ENCODE results near the gene CXCL14.

CXCL14 gene

DNA sequence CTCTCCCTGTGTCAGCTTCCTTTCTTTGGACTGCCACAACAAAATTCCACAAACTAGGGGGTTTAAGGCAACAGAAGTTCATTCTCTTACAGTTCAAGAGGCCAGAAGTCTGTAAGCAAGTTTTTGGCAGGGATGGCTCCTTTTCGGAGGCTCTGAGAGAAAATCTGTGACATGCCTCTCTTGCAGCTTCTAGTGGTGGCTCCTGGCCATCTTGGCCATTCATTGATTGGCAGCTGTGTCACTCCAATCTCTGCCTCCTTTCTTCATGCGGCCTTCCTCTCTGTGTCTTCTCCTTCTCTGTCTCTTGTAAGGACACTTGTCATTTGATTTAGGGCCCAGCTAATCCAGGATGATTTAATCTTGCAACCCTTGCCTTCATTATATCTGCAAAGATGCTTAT is 41.0 kb downstream of the CXCL14 start:
- no peak overlapping the region for H3K4me3 Mint-ChIP-seq
- H3K9me3 Mint-ChIP-seq, result peaks cover 23% of the 10 kb centered on the region
- peaks cover 12% of the 10 kb centered on the region for H3K4me1 Mint-ChIP-seq
- H3K27me3 Mint-ChIP-seq (ENCODE audit: low read depth, poor library complexity), result peaks cover 100% of the 10 kb centered on the region
- H3K36me3 Mint-ChIP-seq (ENCODE audit: low read depth), result no peaks in the 10 kb centered on the region
- no peak overlapping the region for H3K27ac Mint-ChIP-seq
- no peak for TF ChIP-seq CTCF (IDR thresholded peaks at IDR 0.05)
- no peak for DNase-seq

GRCh38 chr5:135537271-135537670 is 41.5 kb downstream of the CXCL14 start:
- H3K9me3 Mint-ChIP-seq, result peaks cover 23% of the 10 kb centered on the region
- peak overlapping the region; percentile 38 for H3K4me3 Mint-ChIP-seq
- no peak for DNase-seq
- no peaks in the 10 kb centered on the region for H3K36me3 Mint-ChIP-seq (ENCODE audit: low read depth)
- H3K27me3 Mint-ChIP-seq (ENCODE audit: low read depth, poor library complexity), result peaks cover 100% of the 10 kb centered on the region
- H3K4me1 Mint-ChIP-seq, result peaks cover 12% of the 10 kb centered on the region
- TF ChIP-seq CTCF (IDR thresholded peaks at IDR 0.05), result no peak
- H3K27ac Mint-ChIP-seq, result no peak overlapping the region

DNA sequence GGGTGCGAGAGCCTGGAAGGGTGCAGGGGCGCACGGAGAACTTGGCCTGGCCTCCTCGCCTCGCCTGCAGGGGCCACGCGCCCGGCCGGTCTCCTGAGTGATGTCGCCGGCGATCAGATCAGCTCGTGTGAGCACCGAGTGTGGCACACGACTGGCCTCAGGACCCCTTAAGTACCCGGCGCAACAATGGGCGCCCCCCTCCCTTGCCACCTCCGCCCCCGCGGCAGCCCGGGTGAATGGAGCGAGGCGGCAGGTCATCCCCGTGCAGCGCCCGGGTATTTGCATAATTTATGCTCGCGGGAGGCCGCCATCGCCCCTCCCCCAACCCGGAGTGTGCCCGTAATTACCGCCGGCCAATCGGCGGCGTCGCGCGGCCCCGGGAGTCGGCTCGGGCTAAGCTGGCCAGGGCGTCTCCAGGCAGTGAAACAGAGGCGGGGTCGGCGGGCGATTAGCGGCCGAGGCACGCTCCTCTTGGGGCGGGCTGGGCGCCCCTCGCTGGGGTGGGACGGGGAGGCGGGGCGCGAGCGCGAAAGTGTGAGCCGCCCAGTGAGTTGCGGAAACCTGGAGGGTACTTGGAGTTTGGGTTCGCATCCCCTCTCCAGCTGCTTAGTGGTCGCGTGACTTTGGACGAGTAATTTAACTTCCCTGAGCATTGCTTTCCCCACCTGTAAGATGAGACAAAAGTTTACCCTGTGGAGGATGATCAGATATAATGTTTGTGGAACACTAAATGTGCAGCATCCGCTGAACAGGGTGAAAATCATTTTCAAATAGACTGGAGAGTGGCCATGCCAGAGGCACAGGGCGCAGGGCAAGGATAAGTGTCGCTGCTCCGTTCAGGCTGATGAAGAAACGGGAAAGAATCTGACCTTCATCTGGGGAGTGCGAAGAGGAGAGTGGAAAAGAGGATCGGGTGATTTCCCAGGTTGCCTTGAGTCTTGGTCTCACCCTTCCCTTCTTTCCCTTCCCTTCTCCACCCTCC is 42.7 kb downstream of the CXCL14 start, which contains the start of gene NEUROG1:
Gene NEUROG1, minus strand, starts transcription at position 145 of the 982 bp plus-strand sequence. CDS start 274 bp downstream, outside the sequence.
- Mint-ChIP-seq H3K9me3 (peaks cover 23% of the 10 kb centered on the region), H3K27ac (no peak within 1 kb of the TSS), H3K27me3 (ENCODE audit: low read depth, poor library complexity) (peaks cover 100% of the 10 kb centered on the region), H3K4me3 (peak within 1 kb of the TSS; percentile 72), H3K36me3 (ENCODE audit: low read depth) (no peaks in the 10 kb centered on the region), H3K4me1 (peaks cover 12% of the 10 kb centered on the region)
- no peak for TF ChIP-seq CTCF (IDR thresholded peaks at IDR 0.05)
- peak; percentile 74 for DNase-seq

DNA sequence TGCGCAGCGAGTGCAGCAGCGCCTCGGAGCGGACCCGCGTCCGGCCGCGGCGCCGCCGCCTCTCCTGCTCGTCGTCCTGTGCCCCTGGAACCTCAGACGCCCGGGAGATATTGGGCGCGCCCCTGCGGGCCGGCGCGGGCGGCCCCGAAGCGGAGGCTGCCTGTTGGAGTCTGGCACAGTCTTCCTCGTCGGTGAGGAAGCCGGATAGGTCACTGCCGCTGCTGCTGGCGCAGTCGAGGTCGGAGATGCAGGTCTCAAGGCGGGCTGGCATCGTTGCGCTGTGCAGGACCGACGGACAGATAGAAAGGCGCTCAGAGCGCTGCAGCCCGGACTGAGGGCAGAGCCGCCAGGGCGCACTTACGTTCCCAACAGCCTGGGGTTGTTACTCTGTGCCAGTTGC is 43.4 kb downstream of the CXCL14 start:
- H3K27me3 Mint-ChIP-seq (ENCODE audit: low read depth, poor library complexity), result peaks cover 100% of the 10 kb centered on the region
- H3K4me3 Mint-ChIP-seq, result no peak overlapping the region
- H3K9me3 Mint-ChIP-seq, result peaks cover 30% of the 10 kb centered on the region
- no peak for TF ChIP-seq CTCF (IDR thresholded peaks at IDR 0.05)
- H3K4me1 Mint-ChIP-seq, result peaks cover 12% of the 10 kb centered on the region
- no peaks in the 10 kb centered on the region for H3K36me3 Mint-ChIP-seq (ENCODE audit: low read depth)
- DNase-seq, result no peak
- no peak overlapping the region for H3K27ac Mint-ChIP-seq

- no peak overlapping the region for H3K27ac Mint-ChIP-seq
- peak overlapping the region; percentile 72 for H3K4me3 Mint-ChIP-seq
- peak; percentile 63 for DNase-seq
- peaks cover 12% of the 10 kb centered on the region for H3K4me1 Mint-ChIP-seq
- TF ChIP-seq CTCF (IDR thresholded peaks at IDR 0.05), result peak; percentile 29
- no peaks in the 10 kb centered on the region for H3K36me3 Mint-ChIP-seq (ENCODE audit: low read depth)
- peaks cover 100% of the 10 kb centered on the region for H3K27me3 Mint-ChIP-seq (ENCODE audit: low read depth, poor library complexity)
- H3K9me3 Mint-ChIP-seq, result peaks cover 36% of the 10 kb centered on the region
Observed at GRCh38 chr5:135534609-135535419, 44.0 kb downstream of the CXCL14 start.

All from nephron progenitor cell (in vitro differentiated cells).